Stimulated activated CD8-positive, alpha-beta memory T cell treated with anti-CD3 and anti-CD28 coated beads, Interleukin-7, amount 100 ng/mL, for 48 hours (primary cell): ENCODE measurements around the gene SLC17A5.
"Not testable (repeated sequence)": the region's sequence is repeated elsewhere in the genome, so short reads cannot be mapped to it uniquely, and the experiment has no call there.

Source experiments
- DNase-seq, 2 donors: peaks; one replicate each; pipeline ENCODE4 v3.0.0-alpha.2; 2020; ENCODE audit warnings: low read depth in 1 of 2; ENCODE audit errors: extremely low read depth in 1 of 2

Gene SLC17A5

DNA sequence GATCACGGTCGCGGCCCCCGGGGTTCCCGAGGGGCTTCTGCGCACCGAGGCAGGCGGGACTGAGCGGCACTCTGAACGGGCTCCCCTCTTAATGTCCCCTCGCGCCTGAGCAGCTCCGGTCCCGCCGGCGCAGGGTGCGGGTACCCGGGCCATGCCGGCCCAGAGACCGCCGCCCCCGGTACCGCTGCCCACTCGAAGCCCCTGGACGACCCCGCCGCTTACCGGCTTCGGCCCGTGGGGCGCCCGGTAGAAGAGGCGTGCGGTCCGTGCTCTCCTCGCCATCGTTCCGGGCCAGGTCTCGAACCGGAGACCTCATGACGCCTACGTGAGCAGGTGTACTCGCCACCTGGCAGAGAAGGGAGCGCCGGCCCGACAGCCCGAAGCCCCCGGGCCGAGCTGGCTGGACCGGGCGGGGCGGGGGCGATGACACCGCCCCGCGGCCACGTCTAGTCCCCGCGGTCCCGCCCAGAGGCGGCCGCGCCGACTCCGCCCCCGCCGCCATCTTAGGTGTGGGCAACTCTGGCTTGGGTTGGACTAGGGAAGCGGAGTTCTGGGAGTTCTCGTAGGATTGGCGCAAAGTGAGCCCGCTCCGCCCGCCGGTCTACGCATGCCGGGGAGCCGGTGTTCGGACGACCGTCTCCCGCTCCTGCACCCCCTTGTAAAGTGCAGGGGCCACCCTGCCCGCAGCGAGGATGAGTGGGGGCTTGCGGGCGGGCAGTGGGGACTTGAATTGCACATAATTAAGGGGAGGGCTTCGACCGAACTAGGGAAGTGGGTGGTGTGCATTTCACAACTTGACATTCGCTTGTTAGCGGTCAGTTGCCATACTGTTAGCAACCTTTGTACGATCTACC lies at the start of gene SLC17A5:
Gene SLC17A5 (minus strand): TSS at position 422 of the 854 bp plus-strand sequence. CDS start 106 bp downstream, at position 316.
- peak; percentile 85 to 87 for DNase-seq

- DNase-seq = no peak
Measured at GRCh38 chr6:73703466-73703865, 49.7 kb upstream of the SLC17A5 start.

GRCh38 chr6:73702444-73702843 lies 48.7 kb upstream of the SLC17A5 start:
- DNase-seq = no peak

DNA sequence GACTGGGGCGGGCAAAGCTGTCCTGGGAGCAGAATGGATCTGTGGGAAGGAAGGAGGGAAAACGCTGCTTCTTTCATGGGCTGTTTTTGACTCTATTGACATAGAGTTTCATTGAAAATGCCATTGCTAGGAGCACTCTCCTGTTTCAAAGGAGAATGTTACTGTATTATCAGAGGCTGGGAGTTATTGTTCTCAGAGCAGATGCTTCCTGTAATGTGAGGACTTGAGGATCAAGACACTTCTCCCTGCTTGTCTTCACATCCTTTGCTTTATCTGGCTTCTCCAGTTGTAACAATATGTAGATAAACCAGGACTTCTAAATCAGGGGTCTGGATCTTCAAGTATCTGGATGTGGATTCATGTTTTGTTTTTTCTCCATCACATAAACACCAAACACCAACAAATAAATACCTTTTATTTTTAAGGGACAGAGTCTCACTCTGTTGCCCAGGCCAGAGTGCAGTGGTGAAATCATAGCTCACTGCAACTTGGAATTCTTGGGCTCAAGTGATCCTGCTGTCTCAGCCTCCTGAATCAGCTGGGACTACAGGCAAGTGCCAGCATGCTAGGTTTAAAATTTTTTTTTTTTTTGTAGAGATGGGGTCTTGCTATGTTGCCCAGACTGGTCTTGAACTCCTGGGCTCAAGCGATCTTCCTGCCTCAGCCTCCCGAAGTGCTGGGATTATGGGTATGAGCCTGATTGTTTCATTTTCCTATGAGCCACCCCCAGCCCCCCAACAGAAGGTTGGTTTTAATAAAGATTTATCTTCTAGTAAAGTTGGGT lies 46.1 kb upstream of the SLC17A5 start:
- DNase-seq = no peak

DNA sequence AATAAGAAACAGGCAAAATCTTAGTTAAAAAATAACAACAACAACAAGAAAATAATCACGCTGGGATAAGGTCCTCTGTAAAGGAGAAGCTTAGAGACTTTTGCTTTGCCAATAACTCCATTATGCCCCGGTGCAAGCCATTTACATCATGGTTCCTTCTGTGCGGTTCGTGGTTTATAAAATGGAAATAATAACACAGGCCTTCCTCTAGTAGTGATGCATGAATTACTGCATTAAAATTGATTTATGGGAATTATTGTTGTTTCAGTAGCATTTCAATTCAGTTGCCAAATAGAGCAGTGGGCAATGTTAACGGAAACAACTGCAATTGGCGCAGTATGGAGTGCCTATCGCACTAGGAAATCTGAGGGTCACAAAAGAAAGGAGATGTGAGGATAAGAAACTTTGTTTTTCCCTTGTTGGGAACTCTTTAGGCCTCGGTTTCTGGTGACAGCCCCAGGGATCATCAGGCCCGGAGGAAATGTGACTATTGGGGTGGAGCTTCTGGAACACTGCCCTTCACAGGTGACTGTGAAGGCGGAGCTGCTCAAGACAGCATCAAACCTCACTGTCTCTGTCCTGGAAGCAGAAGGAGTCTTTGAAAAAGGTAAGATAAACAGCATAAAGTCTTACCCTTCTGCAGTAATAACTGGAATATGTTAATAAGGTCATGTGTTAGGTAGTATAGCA lies 43.3 kb upstream of the SLC17A5 start:
- DNase-seq = no peak

- DNase-seq = peak; percentile 54 to 59
Measured at GRCh38 chr6:73695619-73696421, 42.0 kb upstream of the SLC17A5 start, which contains the start of gene CD109. Gene CD109 (plus strand): TSS chr6:73696203. CDS start chr6:73696216, 13 bp downstream.

DNA sequence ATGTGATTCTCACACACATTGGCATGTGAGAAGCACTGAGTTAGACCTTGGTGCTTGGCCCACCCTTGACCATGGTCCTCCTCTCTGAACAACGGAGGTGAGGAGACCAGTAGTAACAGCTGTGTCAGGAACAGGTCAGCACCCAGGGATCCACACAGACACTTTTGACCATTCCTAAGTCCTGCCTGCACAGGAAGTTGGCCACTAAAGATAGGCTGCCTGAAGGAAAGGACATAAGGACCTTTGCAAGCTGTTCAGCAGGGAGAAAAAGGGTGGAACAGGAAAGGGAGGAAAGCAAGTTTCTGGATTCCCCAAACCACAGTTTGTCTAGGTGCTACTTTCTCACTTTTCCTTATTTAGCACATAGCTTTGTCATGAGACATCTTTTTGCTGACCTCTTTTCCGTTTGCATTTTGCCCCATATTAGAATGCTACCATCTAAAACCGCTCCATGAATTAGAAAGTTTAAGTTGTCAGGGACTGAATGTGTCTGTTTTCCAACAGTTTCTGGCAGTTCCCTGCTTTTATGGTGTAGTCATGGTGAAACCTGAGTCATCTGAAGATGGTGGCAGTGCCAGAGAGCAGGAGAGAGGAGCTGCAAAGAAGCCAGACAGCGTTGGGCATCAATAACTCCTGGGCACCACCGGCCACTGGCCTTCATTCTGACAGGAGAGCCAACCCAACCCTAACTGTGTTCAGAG lies 41.1 kb upstream of the SLC17A5 start:
- no peak for DNase-seq

GRCh38 chr6:73691512-73691911 lies 37.7 kb upstream of the SLC17A5 start:
- no peak for DNase-seq

DNA sequence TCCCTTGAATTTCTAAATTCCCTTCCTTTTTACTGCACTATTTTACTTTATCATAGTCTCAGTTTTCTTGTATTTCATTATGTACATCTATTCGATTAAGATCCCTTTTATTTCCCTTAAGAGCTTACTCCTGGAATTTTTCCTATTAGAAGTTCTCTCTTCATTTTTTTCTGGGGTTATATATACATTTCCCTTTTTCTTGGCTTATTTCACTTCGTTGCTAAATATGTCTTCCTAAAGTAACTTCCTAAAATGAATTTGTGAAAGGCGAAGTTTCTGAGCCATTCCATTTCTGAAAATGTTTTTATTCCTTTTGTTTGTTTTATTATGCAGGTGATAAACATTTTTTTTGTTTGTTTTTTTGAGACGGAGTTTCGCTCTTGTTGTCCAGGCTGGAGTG lies 36.3 kb upstream of the SLC17A5 start:
- DNase-seq = no peak

DNA sequence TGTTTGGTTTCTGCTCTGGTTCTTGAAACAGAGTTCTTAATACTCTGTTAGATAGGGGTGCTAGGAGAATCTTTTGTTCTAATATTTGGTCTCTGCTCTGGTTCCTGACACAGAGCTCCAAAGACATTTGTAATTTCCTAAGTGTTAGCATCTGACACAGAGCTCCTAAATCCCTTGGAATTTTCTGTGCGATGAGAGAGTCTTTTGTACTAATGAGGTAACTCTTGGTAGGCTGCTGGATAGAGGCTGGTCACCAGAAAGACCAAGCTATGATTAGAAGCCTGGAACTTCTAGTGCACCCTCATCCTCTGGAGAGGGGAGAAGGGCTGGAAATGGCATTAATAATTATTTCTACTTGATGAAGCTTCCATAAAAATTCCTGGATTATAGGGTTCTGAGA lies 34.6 kb upstream of the SLC17A5 start:
- no peak for DNase-seq

DNA sequence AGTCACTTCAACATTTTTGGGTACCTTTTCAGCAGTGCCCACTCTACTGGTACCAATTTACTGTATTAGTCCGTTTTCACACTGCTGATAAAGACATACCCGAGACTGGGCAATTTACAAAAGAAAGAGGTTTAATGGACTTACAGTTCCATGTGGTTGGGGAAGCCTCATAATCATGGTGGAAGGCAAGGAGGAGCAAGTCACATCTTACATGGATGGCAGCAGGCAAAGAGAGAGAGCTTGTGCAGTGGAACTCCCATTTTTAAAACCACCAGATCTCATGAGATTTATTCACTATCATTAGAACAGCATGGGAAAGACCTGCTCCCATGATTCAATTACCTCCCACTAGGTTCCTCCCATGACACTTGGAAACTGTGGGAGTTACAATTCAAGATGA lies 29.8 kb upstream of the SLC17A5 start:
- DNase-seq = not testable (repeated sequence)

DNA sequence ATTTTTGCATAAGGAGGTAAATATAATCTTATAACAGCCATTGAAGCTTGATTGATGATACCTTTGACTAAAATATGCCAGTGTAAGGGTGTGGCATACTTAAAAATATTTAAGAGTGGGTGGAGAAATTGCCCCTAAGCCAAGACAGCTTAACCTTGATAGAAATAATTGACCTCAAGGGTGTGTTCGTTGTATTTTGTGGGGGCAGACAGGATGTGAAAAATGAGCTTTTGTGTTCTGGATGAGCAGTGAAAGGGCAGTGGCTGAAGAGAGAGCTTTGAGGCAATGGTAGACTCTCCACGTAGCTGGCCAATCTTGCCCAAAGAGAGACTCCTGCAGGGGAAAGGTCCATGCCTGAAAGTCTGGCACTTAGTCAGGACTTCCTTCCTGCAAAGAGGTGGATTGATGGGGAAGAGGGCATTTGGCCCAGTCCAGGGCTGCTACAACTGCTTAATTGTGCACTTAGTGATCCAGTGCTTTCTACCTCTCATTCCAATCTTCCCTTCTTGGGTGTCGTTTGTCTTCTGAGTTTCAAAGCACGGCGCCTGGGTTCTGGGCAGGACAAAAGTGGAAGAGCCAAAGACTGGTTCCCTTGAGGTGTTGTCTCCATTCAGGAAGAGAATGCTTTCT lies 26.6 kb upstream of the SLC17A5 start:
- no peak for DNase-seq

GRCh38 chr6:73679846-73680245 lies 26.1 kb upstream of the SLC17A5 start:
- DNase-seq = not testable (repeated sequence)

DNA sequence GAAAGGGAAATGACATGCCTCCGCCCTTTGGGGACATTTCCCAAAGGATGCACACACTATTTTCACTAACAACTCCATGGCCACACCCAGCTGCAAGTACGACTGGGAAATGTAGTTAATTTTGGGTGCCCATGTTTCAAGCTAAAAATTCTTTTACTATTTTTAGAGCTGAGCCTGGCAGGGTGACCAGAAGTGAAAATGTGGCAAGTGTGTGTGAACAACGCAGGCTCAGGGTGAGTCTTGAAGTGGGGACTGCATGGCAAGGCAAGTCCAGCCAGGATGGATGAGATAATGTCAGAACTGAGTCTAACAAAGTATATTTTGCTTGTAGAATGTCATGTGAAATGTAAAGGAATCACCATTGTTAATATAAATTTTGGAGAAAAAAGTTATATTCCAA lies 25.2 kb upstream of the SLC17A5 start:
- no peak for DNase-seq

GRCh38 chr6:73675466-73676098 lies 21.8 kb upstream of the SLC17A5 start:
- DNase-seq = peak in 1 of 2 donors; percentile 58

DNA sequence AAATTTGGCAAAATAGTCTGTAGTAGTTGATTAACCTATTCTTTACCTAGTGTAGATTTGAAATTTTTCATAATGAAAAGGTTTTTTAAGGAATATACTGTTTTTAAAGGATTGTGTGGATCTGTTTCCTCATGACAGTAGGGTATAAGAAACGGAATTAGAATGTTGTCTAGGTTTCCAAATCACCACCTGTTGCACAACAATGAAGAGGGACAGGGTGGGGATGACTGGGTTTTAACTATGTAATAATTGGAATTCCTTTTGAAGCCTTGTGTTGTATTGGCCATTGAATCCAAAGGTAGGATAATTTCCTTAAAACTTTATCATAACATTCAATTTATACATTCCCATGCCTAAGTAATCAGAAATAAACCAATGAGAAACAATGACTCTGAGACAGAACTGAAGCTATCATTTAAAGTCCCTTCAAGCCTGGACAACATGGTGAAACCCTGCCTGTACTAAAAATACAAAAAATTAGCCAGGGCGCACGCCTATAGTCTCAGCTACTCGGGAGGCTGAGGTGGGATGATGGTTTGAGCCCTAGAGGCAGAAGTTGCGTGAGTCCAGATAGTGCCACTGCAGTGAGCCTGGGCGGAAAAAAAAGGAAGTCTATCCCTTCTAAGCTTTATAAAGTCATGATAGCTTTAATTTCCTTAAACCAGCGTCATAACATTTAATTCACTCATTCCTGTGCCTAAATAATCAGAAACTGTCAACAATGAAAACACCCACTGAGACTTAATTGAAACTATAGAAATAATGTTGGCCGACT lies 18.3 kb upstream of the SLC17A5 start:
- no peak for DNase-seq

DNA sequence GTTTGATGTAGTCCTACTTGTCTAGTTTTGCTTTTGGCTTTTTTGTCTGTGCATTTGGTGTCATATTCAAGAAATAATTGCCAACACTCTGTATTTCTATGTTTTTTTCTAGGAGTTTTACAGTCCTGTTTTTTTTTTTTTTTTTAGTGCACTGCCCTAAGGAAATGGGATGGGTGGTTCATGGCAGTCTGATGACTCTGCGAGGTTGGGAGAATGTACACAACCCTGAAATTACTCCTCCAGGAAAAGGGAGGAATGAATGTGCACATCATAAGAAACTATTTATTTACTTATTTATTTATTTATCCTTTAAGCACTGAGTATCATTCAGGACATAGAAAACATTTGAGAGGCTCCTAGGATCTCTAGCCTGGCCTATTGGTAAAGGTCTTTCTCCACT lies 15.2 kb upstream of the SLC17A5 start:
- no peak for DNase-seq

DNA sequence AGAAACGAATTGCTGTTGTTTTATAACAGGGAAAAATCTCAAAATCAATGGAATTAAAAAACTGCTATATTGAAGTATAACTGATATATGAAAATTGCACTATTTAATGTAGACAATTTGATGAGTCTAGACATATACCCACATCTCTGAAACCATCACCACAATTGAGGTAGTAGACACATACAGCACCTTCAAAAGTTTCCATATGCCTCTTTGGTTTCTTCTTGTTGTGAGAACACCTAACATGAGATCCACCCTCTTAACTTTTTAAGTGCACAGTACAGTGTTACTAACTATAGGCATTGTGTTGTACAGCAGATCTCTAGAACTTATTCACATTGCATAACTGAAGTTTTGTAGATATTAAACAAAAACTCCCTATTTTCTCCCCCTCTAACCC lies 14.0 kb upstream of the SLC17A5 start:
- no peak for DNase-seq
